ENCODE results near the gene WWOX. TPM values are rescaled to one million over a fixed set of nuclear protein-coding genes. Genes with fewer than 3 reads are reported as not detected.

WWOX gene
- total and polyA plus RNA-seq, 7 donors = 7.1 to 46.8 (median 16.1) TPM

GRCh38 chr16:78754713-78755112, 655.3 kb downstream of the WWOX start:
- peaks cover 0 to 13% (median 2%) of the 10 kb centered on the region in 4 donors for H3K4me1 ChIP-seq
- H3K4me3 ChIP-seq = no peak overlapping the region
- intact Hi-C loops (cut with DNase I) = no loop called here
- no peaks in the 10 kb centered on the region for H3K27me3 ChIP-seq
- H3K9me3 ChIP-seq = no peaks in the 10 kb centered on the region
- no peak for TF ChIP-seq POLR2A (IDR thresholded peaks at IDR 0.05)
- no peak for TF ChIP-seq POLR2AphosphoS5 (IDR thresholded peaks at IDR 0.05)
- TF ChIP-seq CTCF (IDR thresholded peaks at IDR 0.05) = no peak
- no peak for TF ChIP-seq EP300 (IDR thresholded peaks at IDR 0.05)
- DNase-seq = no peak
- H3K27ac ChIP-seq = no peak overlapping the region
- H3K36me3 ChIP-seq = no peaks in the 10 kb centered on the region
- 94 to 98% methylated on average over 5 of the region's 5 CpGs for WGBS, 2 donors

- Histone ChIP-seq H3K27ac (no peak overlapping the region), H3K36me3 (no peaks in the 10 kb centered on the region), H3K9me3 (no peaks in the 10 kb centered on the region), H3K4me1 (peaks cover 0 to 17% (median 2%) of the 10 kb centered on the region in 4 donors), H3K4me3 (no peak overlapping the region), H3K27me3 (no peaks in the 10 kb centered on the region)
- intact Hi-C loops (cut with DNase I) = no loop called here
- WGBS, 2 donors = 80 to 84% methylated on average over 8 of the region's 8 CpGs
- no peak for TF ChIP-seq POLR2AphosphoS5 (IDR thresholded peaks at IDR 0.05)
- no peak for TF ChIP-seq POLR2A (IDR thresholded peaks at IDR 0.05)
- no peak for TF ChIP-seq EP300 (IDR thresholded peaks at IDR 0.05)
- no peak for TF ChIP-seq CTCF (IDR thresholded peaks at IDR 0.05)
- no peak for DNase-seq
These were observed 656.6 kb downstream of the WWOX start for GRCh38 chr16:78755751-78756661.

DNA sequence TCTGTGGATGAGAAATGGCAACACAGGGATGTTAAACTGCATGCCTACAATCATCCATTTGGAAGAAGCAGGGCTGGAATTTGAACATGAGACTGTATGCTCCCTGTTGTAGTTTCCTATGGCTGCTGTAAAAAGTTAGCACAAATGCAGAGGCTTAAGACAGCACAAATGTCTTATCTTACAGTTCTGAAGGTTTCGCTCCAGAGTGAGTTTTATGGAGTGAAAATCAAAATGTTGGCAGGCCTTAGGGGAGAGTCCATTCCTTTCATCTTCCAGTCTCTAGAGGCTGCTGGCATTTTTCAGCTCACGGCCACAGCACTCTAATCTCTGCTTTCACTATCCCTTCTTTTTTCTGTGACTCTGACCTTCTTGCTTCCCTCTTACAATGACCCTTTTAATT, 660.1 kb downstream of the WWOX start:
- H3K27ac ChIP-seq = no peak overlapping the region
- no peak for TF ChIP-seq EP300 (IDR thresholded peaks at IDR 0.05)
- TF ChIP-seq CTCF (IDR thresholded peaks at IDR 0.05) = no peak
- no peak for TF ChIP-seq POLR2A (IDR thresholded peaks at IDR 0.05)
- H3K27me3 ChIP-seq = no peaks in the 10 kb centered on the region
- WGBS, 2 donors = 88 to 90% methylated on average over 2 of the region's 2 CpGs
- no peak overlapping the region for H3K4me3 ChIP-seq
- intact Hi-C loops (cut with DNase I) = no loop called here
- H3K36me3 ChIP-seq = no peaks in the 10 kb centered on the region
- DNase-seq = no peak
- H3K9me3 ChIP-seq = no peaks in the 10 kb centered on the region
- H3K4me1 ChIP-seq = peaks cover 0 to 11% (median 2%) of the 10 kb centered on the region in 4 donors

GRCh38 chr16:78760611-78761010, 661.2 kb downstream of the WWOX start:
- no peaks in the 10 kb centered on the region for H3K9me3 ChIP-seq
- WGBS, 2 donors = 96% methylated on average over 5 of the region's 5 CpGs
- no peak overlapping the region for H3K27ac ChIP-seq
- H3K4me3 ChIP-seq = no peak overlapping the region
- H3K27me3 ChIP-seq = no peaks in the 10 kb centered on the region
- intact Hi-C loops (cut with DNase I) = no loop called here
- H3K4me1 ChIP-seq = peaks cover 0 to 11% (median 2%) of the 10 kb centered on the region in 4 donors
- TF ChIP-seq POLR2A (IDR thresholded peaks at IDR 0.05) (no peak), CTCF (IDR thresholded peaks at IDR 0.05) (no peak), POLR2AphosphoS5 (IDR thresholded peaks at IDR 0.05) (no peak), EP300 (IDR thresholded peaks at IDR 0.05) (no peak)
- no peaks in the 10 kb centered on the region for H3K36me3 ChIP-seq
- DNase-seq = no peak
